ENCODE data around the gene DERL2.

DNA sequence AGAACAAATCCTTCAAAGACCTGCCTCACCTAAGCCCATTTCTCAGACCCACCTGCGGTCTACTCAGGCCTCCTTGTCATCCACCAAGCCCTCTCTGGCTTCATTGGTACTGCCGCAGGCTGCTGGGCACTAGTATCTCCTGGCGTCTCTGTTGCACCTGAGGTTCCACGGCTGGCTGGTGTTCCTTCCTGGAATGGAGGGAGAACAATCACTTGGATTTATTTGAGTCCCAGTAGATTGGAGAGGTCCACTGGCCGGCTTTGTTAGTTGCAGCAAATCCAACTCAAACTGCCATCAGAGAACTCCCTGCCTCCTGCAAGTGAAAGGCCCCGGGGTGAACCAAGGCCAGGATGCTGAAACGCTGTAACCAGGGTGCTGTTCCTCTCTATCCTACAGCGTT, 15.7 kb upstream of the DERL2 start:
- no peak for TF ChIP-seq SP1 (IDR thresholded peaks at IDR 0.05)
- no peak for TF ChIP-seq ARNT (IDR thresholded peaks at IDR 0.05)
- no peak for TF ChIP-seq FOXA1 (IDR thresholded peaks at IDR 0.05)
- no peak for TF ChIP-seq BHLHE40 (IDR thresholded peaks at IDR 0.05; ENCODE audit: borderline replicate concordance)
- no peak for TF ChIP-seq TARDBP (IDR thresholded peaks at IDR 0.05)
- no peak for TF ChIP-seq NFRKB (IDR thresholded peaks at IDR 0.05)
- TF ChIP-seq FOXM1 (IDR thresholded peaks at IDR 0.05; ENCODE audit: borderline replicate concordance): no peak
- TF ChIP-seq LEF1 (IDR thresholded peaks at IDR 0.05; ENCODE audit: borderline replicate concordance): no peak
- TF ChIP-seq ZNF384 (IDR thresholded peaks at IDR 0.05): no peak
